Neuronal stem cell (in vitro differentiated cells): Measurements from ENCODE around the gene TFF3.
"Not testable (repeated sequence)": the region's sequence is repeated elsewhere in the genome, so short reads cannot be mapped to it uniquely, and the experiment has no call there.

Experiments used
- DNase-seq: peaks from one replicate; pipeline ENCODE4 v3.0.0-alpha.2; 2013; ENCODE audit warnings: low spot score
- H2AFZ ChIP-seq: one replicate; pipeline ENCODE4 v1.6.1; 2013; ENCODE audit warnings: mild to moderate bottlenecking, low read length, inconsistent platforms
- H2AK5ac ChIP-seq: 2 replicates; pipeline ENCODE4 v1.6.1; 2013; ENCODE audit warnings: low read depth, mild to moderate bottlenecking, inconsistent platforms, low read length, moderate library complexity, mixed read lengths
- H2BK120ac ChIP-seq: 2 replicates; pipeline ENCODE4 v1.6.1; 2013; ENCODE audit warnings: low read depth, mild to moderate bottlenecking, inconsistent platforms, low read length, moderate library complexity, mixed read lengths
- H2BK12ac ChIP-seq: one replicate; pipeline ENCODE4 v1.6.1; 2013; ENCODE audit warnings: low read length, inconsistent platforms
- H2BK15ac ChIP-seq: 2 replicates; pipeline ENCODE4 v1.6.1; 2013; ENCODE audit warnings: mild to moderate bottlenecking, low read length, inconsistent platforms, mixed read lengths
- H2BK5ac ChIP-seq: one replicate; pipeline ENCODE4 v1.6.1; 2013; ENCODE audit warnings: inconsistent platforms, mild to moderate bottlenecking, low read length, moderate library complexity
- H3K14ac ChIP-seq: one replicate; pipeline ENCODE4 v1.6.1; 2013; ENCODE audit warnings: low read length, inconsistent platforms
- H3K18ac ChIP-seq: 2 replicates; pipeline ENCODE4 v1.6.1; 2013; ENCODE audit warnings: low read length, inconsistent platforms
- H3K23ac ChIP-seq: 2 replicates; pipeline ENCODE4 v1.6.1; 2013; ENCODE audit warnings: low read depth, mild to moderate bottlenecking, mixed read lengths, low read length, inconsistent platforms; ENCODE audit not compliant: poor library complexity
- H3K27ac ChIP-seq: replicated peaks from 3 replicates; pipeline ENCODE4 v1.5.1; 2013; ENCODE audit warnings: low read length, inconsistent platforms
- H3K27me3 ChIP-seq, 3 experiments: 2 replicates each; pipeline ENCODE4 v1.6.1; 2013; ENCODE audit warnings: low read length in 3 of 3, mild to moderate bottlenecking in 2 of 3, inconsistent platforms in 1 of 3, low read depth in 1 of 3, mixed read lengths in 1 of 3, moderate library complexity in 1 of 3; ENCODE audit not compliant: control insufficient read depth in 3 of 3, insufficient read depth in 3 of 3
- H3K36me3 ChIP-seq, 2 donors: replicated peaks in 1 of 2; 2 replicates each; pipeline ENCODE4 v1.6.1; 2013; ENCODE audit warnings: low read length in 2 of 2; ENCODE audit not compliant: control insufficient read depth in 2 of 2, insufficient read depth in 2 of 2
- H3K4ac ChIP-seq: 2 replicates; pipeline ENCODE4 v1.6.1; 2013; ENCODE audit warnings: inconsistent platforms, mild to moderate bottlenecking, low read length, moderate library complexity
- H3K4me1 ChIP-seq, 2 donors: 1 replicate in 1 of 2; 2 replicates in 1 of 2; pipeline ENCODE4 v1.6.1; 2013; ENCODE audit warnings: low read length in 2 of 2, low read depth in 1 of 2; ENCODE audit not compliant: control insufficient read depth in 2 of 2, insufficient read depth in 1 of 2
- H3K4me2 ChIP-seq: one replicate; pipeline ENCODE4 v1.6.1; 2013; ENCODE audit warnings: mild to moderate bottlenecking, low read length, inconsistent platforms; ENCODE audit not compliant: insufficient read depth, poor library complexity, severe bottlenecking
- H3K4me3 ChIP-seq, 2 donors: 2 replicates each; pipeline ENCODE4 v1.5.1; 2013; ENCODE audit warnings: low read length in 2 of 2, mild to moderate bottlenecking in 2 of 2, inconsistent platforms in 1 of 2, moderate library complexity in 1 of 2
- H3K79me1 ChIP-seq: one replicate; pipeline ENCODE4 v1.6.1; 2013; ENCODE audit warnings: low read depth, mild to moderate bottlenecking, inconsistent platforms, low read length, moderate library complexity
- H3K9ac ChIP-seq: one replicate; pipeline ENCODE4 v1.6.1; 2013; ENCODE audit warnings: mild to moderate bottlenecking, low read depth, low read length, inconsistent platforms; ENCODE audit not compliant: poor library complexity
- H3K9me3 ChIP-seq, 2 donors: replicated peaks in 1 of 2; 2 replicates each; pipeline versions ENCODE3 to v1.6.1; 2013; ENCODE audit warnings: low read length in 2 of 2, mild to moderate bottlenecking in 2 of 2, inconsistent platforms in 1 of 2, low read depth in 1 of 2, mixed read lengths in 1 of 2, moderate library complexity in 1 of 2; ENCODE audit not compliant: control insufficient read depth in 2 of 2, insufficient read depth in 1 of 2
- H4K8ac ChIP-seq: one replicate; pipeline ENCODE4 v1.6.1; 2013; ENCODE audit warnings: low read depth, mild to moderate bottlenecking, inconsistent platforms, low read length, moderate library complexity
- H4K91ac ChIP-seq: one replicate; pipeline ENCODE4 v1.6.1; 2013; ENCODE audit warnings: low read length, low read depth, mild to moderate bottlenecking, inconsistent platforms; ENCODE audit not compliant: poor library complexity
- WGBS, 2 donors: extraction: QIAGEN DNeasy Blood & Tissue Kit; methylation state at CpG; one replicate each; pipeline ENCODE4 v1.1.7; 2013; ENCODE audit warnings: missing lambda C conversion rate in 2 of 2, mixed read lengths in 1 of 2; ENCODE audit not compliant: insufficient read length in 2 of 2, insufficient replicate concordance in 1 of 2; ENCODE audit errors: extremely low coverage in 2 of 2; 5-methylcytosine and 5-hydroxymethylcytosine counted together

Gene TFF3

DNA sequence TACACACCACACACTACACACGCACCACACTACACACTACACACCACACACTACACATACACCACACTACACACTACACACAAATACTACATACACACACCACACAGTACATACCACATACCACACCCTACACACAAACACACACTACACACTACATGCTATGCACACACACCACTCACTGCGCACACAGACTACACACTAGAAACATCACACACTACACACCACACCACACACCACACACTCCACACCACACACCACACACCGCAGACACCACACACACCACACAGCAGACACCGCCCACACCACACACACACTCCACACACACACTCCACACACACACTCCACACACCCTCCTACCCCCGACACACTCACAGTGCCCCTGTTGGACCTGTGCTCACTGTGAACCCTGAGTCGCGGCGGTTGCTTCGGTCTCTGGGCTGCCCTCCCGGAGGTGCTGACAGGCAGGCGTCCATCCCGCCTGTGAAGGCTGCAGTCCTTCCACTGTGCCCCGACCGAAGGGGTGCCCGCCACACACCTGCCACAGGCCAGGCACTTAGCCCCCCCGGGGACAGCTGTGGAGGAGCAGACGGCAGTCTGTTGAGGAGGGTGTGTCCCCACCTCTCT lies 21.4 kb downstream of the TFF3 start:
- WGBS, 2 donors = 67 to 92% methylated on average over 1 to 4 of the region's 17 CpGs

DNA sequence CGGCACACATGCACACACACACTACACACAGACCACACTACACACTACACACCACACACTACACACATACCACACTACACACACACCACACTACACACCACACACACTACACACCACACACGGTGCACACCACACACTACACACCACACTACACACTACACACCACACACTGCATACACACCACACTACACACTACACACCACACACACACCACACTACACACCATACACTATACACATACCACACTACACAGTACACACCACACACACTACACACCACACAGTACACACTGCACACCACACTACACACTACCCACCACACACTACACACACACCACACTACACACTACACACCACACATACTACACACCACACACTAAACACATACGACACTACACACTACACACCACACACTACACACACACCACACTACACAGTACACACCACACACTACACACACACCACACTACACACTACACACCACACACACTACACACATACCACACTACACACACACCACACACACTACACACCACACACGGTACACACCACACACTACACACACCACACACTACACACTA lies 22.6 kb downstream of the TFF3 start:
- DNase-seq, H2BK15ac ChIP-seq: not testable (repeated sequence)
- H3K23ac ChIP-seq = peak overlapping the region; percentile 5

More for the DNA sequence above, 21.4 kb downstream of the TFF3 start:
- Histone ChIP-seq H3K27ac (no peak overlapping the region), H4K91ac (no peak overlapping the region), H2BK5ac (no peak overlapping the region), H3K79me1 (no peaks in the 10 kb centered on the region), H3K4me1 (peaks cover 0 to 7% of the 10 kb centered on the region in 2 donors), H3K4me2 (no peak overlapping the region), H2BK15ac (no peak overlapping the region), H4K8ac (peak overlapping the region; percentile 89), H3K27me3 (peaks cover 0 to 4% (median 0%) of the 10 kb centered on the region in 3 experiments), H2BK120ac (no peak overlapping the region), H3K9me3 (peaks cover 0 to 6% of the 10 kb centered on the region in 2 donors), H3K18ac (peak overlapping the region; percentile 65), H3K4me3 (peak overlapping the region in 1 of 2 donors; percentile 65), H3K23ac (peak overlapping the region; percentile 44), H2AFZ (no peak overlapping the region), H3K9ac (peak overlapping the region; percentile 71), H3K14ac (peak overlapping the region; percentile 25), H2AK5ac (peak overlapping the region; percentile 43), H2BK12ac (no peak overlapping the region), H3K36me3 (peaks cover 0 to 2% of the 10 kb centered on the region in 2 donors), H3K4ac (peak overlapping the region; percentile 45)
- no peak for DNase-seq

GRCh38 chr21:42291751-42292562 lies 23.3 kb downstream of the TFF3 start:
- Histone ChIP-seq H2BK15ac (no peak overlapping the region), H3K14ac (peak overlapping the region; percentile 10), H3K4ac (no peak overlapping the region), H3K9me3 (peaks cover 0 to 6% of the 10 kb centered on the region in 2 donors), H3K27me3 (peaks cover 0 to 4% (median 0%) of the 10 kb centered on the region in 3 experiments), H2BK5ac (no peak overlapping the region), H3K27ac (no peak overlapping the region), H3K9ac (no peak overlapping the region), H3K36me3 (peaks cover 0 to 2% of the 10 kb centered on the region in 2 donors), H2AFZ (no peak overlapping the region), H2AK5ac (no peak overlapping the region), H2BK120ac (no peak overlapping the region), H3K4me2 (no peak overlapping the region), H4K8ac (no peak overlapping the region), H3K4me1 (peaks cover 0 to 2% of the 10 kb centered on the region in 2 donors), H2BK12ac (no peak overlapping the region), H3K4me3 (peak overlapping the region in 1 of 2 donors; percentile 71), H4K91ac (peak overlapping the region; percentile 48), H3K23ac (peak overlapping the region; percentile 47), H3K79me1 (no peaks in the 10 kb centered on the region), H3K18ac (no peak overlapping the region)
- WGBS, 2 donors = no CpG with 5 or more reads among the region's 22 CpGs
- DNase-seq = no peak

More for the DNA sequence above, 22.6 kb downstream of the TFF3 start:
- H2AK5ac ChIP-seq, H3K4ac ChIP-seq, H3K9me3 ChIP-seq, H4K8ac ChIP-seq, H3K36me3 ChIP-seq, H2BK12ac ChIP-seq, H3K4me1 ChIP-seq, H2BK5ac ChIP-seq, H3K4me2 ChIP-seq, H3K27me3 ChIP-seq, H4K91ac ChIP-seq, H2AFZ ChIP-seq, H3K79me1 ChIP-seq, H3K18ac ChIP-seq, H2BK120ac ChIP-seq, H3K27ac ChIP-seq: not testable (repeated sequence)
- 100% methylated on average over 1 to 2 of the region's 4 CpGs for WGBS, 2 donors
- Histone ChIP-seq H3K9ac (peak overlapping the region; percentile 6), H3K4me3 (peak overlapping the region in 1 of 2 donors; percentile 71), H3K14ac (peak overlapping the region; percentile 10)
